ENCODE measurements around the gene MAMLD1.

The MAMLD1 gene

GRCh38 chrX:150454508-150455214, 91.5 kb downstream of the MAMLD1 start:
- H3K9me3 ChIP-seq (replicated peaks in 1 of 11): no peaks in the 10 kb centered on the region
- no peaks in the 10 kb centered on the region for H3K27me3 ChIP-seq
- peaks cover 0 to 18% (median 16%) of the 10 kb centered on the region in 10 experiments; a peak in 13 of 20 replicates for H3K4me1 ChIP-seq

GRCh38 chrX:150455215-150455608, 92.1 kb downstream of the MAMLD1 start:
- Histone ChIP-seq H4K20me1 (no peaks in the 10 kb centered on the region), H3K9me3 (replicated peaks in 1 of 11) (no peaks in the 10 kb centered on the region), H3K4me1 (peaks cover 0 to 15% (median 11%) of the 10 kb centered on the region in 10 experiments; a peak in 13 of 20 replicates), H3K4me3 (no peak overlapping the region), H3K36me3 (no peaks in the 10 kb centered on the region), H3K27ac (no peak overlapping the region), H3K4me2 (no peak overlapping the region), H3K9ac (no peak overlapping the region), H3K27me3 (no peaks in the 10 kb centered on the region)
- TF ChIP-seq Cebpa-rat (IDR thresholded peaks at IDR 0.05): no peak

More at GRCh38 chrX:150454508-150455214, 91.5 kb downstream of the MAMLD1 start:
- H3K4me3 ChIP-seq: no peak overlapping the region
- no peak overlapping the region for H3K27ac ChIP-seq
- no peak overlapping the region for H3K4me2 ChIP-seq
- no peak overlapping the region for H3K9ac ChIP-seq
- H3K36me3 ChIP-seq: no peaks in the 10 kb centered on the region
- no peaks in the 10 kb centered on the region for H4K20me1 ChIP-seq
- no peak for TF ChIP-seq Cebpa-rat (IDR thresholded peaks at IDR 0.05)

DNA sequence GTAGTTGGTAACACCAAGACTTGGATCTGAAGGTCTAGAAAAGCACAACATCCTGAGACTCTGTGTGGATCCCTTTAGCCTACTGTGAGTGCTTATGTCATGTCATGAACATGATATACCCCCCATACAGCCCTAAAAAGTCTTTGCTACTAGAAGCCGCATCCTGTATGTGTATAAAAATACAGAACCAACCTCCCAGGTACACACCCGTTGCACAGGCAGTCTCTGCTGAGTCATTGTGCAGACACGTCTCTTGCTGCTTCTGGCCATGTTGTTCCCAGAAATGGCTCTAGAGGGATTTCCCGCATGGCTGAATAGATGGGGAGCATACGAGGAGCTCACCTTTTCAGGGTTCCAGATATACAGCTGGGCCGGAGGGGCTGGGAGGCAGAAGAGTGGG, 93.3 kb downstream of the MAMLD1 start:
- Histone ChIP-seq H4K20me1 (no peaks in the 10 kb centered on the region), H3K4me1 (peaks cover 0 to 4% (median 0%) of the 10 kb centered on the region in 10 experiments; a peak in 2 of 20 replicates), H3K36me3 (no peaks in the 10 kb centered on the region), H3K9ac (no peak overlapping the region), H3K27ac (no peak overlapping the region), H3K27me3 (no peaks in the 10 kb centered on the region), H3K4me2 (no peak overlapping the region), H3K9me3 (replicated peaks in 1 of 11) (no peaks in the 10 kb centered on the region), H3K4me3 (no peak overlapping the region)
- TF ChIP-seq Cebpa-rat (IDR thresholded peaks at IDR 0.05): no peak

GRCh38 chrX:150456941-150457340, 93.8 kb downstream of the MAMLD1 start:
- no peak for TF ChIP-seq Cebpa-rat (IDR thresholded peaks at IDR 0.05)
- peaks cover 0 to 4% (median 0%) of the 10 kb centered on the region in 10 experiments; a peak in 1 of 20 replicates for H3K4me1 ChIP-seq
- no peak overlapping the region for H3K27ac ChIP-seq
- no peaks in the 10 kb centered on the region for H3K27me3 ChIP-seq
- H3K9ac ChIP-seq: no peak overlapping the region
- no peaks in the 10 kb centered on the region for H3K36me3 ChIP-seq
- H3K9me3 ChIP-seq (replicated peaks in 1 of 11): no peaks in the 10 kb centered on the region
- H3K4me2 ChIP-seq: no peak overlapping the region
- no peak overlapping the region for H3K4me3 ChIP-seq
- no peaks in the 10 kb centered on the region for H4K20me1 ChIP-seq

GRCh38 chrX:150459196-150459595, 96.1 kb downstream of the MAMLD1 start:
- no peak overlapping the region for H3K27ac ChIP-seq
- H3K36me3 ChIP-seq: no peaks in the 10 kb centered on the region
- H3K4me1 ChIP-seq: peaks cover 0 to 4% (median 0%) of the 10 kb centered on the region in 10 experiments; a peak in 1 of 20 replicates
- no peak overlapping the region for H3K4me2 ChIP-seq
- H3K4me3 ChIP-seq: no peak overlapping the region
- H3K9ac ChIP-seq: no peak overlapping the region
- H3K9me3 ChIP-seq (replicated peaks in 1 of 11): no peaks in the 10 kb centered on the region
- H3K27me3 ChIP-seq: no peaks in the 10 kb centered on the region
- TF ChIP-seq Cebpa-rat (IDR thresholded peaks at IDR 0.05): no peak
- no peaks in the 10 kb centered on the region; a peak in 1 of 22 replicates for H4K20me1 ChIP-seq

DNA sequence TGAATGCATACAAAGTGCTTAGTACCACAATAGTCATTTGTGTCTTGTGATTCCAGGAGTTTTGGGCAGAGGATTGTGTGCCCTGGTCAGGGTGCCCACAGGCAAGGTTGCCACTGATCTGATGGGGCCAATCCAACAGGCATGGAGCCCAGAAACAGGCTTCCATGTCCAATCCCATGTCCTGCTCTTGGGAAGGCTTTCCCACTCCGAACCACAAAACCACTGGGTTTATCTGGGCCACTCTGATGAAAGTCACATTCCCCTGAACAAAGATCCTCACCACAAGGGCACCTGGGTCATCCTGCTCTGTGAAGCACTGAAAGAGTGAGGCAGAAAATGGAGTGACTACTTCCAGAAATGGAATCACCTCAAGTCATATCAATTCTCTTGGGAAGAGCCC, 96.9 kb downstream of the MAMLD1 start:
- Histone ChIP-seq H4K20me1 (no peaks in the 10 kb centered on the region; a peak in 1 of 22 replicates), H3K4me3 (no peak overlapping the region), H3K27me3 (no peaks in the 10 kb centered on the region), H3K9me3 (replicated peaks in 1 of 11) (no peaks in the 10 kb centered on the region), H3K36me3 (no peaks in the 10 kb centered on the region), H3K4me2 (no peak overlapping the region), H3K9ac (no peak overlapping the region), H3K27ac (no peak overlapping the region), H3K4me1 (peaks cover 0 to 4% (median 0%) of the 10 kb centered on the region in 10 experiments; a peak in 1 of 20 replicates)
- TF ChIP-seq Cebpa-rat (IDR thresholded peaks at IDR 0.05): no peak

DNA sequence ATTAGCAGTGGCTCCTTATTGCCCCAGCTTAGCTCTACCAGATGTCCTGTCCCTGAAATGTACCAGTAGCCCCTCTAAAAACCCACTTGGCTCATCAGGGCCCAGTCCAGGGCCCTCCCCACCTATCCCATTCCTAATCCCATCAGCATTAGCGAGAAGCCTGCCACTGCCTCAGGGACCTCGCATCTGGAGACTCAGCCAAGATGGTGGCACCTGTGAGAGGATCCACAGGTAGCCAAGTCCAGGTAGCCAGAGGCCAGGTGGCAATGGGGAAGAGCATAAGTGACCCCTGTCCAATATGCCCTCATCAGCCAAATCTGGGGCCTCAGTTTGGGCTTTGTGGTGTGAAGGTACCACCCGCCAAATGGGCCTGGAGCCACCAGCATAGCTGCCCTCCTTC, 97.7 kb downstream of the MAMLD1 start:
- H3K4me3 ChIP-seq: no peak overlapping the region
- H3K4me1 ChIP-seq: peaks cover 0 to 4% (median 0%) of the 10 kb centered on the region in 10 experiments; a peak in 1 of 20 replicates
- TF ChIP-seq Cebpa-rat (IDR thresholded peaks at IDR 0.05): no peak
- H3K27ac ChIP-seq: no peak overlapping the region
- no peak overlapping the region for H3K9ac ChIP-seq
- H3K27me3 ChIP-seq: no peaks in the 10 kb centered on the region
- no peaks in the 10 kb centered on the region for H3K36me3 ChIP-seq
- no peak overlapping the region for H3K4me2 ChIP-seq
- H4K20me1 ChIP-seq: no peaks in the 10 kb centered on the region; a peak in 1 of 22 replicates
- no peaks in the 10 kb centered on the region for H3K9me3 ChIP-seq (replicated peaks in 1 of 11)

- H3K9ac ChIP-seq: no peak overlapping the region
- no peaks in the 10 kb centered on the region for H3K4me1 ChIP-seq
- H3K9me3 ChIP-seq (replicated peaks in 1 of 11): no peaks in the 10 kb centered on the region
- no peak overlapping the region for H3K4me2 ChIP-seq
- H4K20me1 ChIP-seq: no peaks in the 10 kb centered on the region; a peak in 1 of 22 replicates
- no peak overlapping the region for H3K4me3 ChIP-seq
- no peak overlapping the region for H3K27ac ChIP-seq
- no peak for TF ChIP-seq Cebpa-rat (IDR thresholded peaks at IDR 0.05)
- H3K36me3 ChIP-seq: no peaks in the 10 kb centered on the region
- H3K27me3 ChIP-seq: no peaks in the 10 kb centered on the region
These were observed 100.4 kb downstream of the MAMLD1 start for GRCh38 chrX:150463566-150463965.

DNA sequence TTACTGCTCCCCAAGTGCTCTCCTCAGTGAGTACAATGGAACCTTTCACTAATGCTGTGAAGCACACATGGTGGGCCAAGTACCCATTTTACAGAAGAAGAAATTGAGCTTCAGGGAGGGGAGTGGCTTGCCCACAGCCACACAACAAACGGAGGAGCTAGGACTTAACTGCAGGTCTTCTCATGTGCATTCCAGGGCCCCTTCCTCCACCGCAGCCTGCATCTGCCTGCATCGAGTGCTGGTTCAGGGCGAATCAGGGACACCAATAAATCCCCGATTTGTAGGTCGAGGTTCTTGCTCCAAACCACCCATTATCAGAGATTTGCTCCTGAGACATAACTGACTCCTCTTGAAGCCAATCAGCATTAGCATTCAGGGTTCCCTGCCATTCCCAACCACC, 100.9 kb downstream of the MAMLD1 start:
- Histone ChIP-seq H4K20me1 (no peaks in the 10 kb centered on the region; a peak in 1 of 22 replicates), H3K9ac (no peak overlapping the region), H3K36me3 (no peaks in the 10 kb centered on the region), H3K27me3 (no peaks in the 10 kb centered on the region), H3K9me3 (replicated peaks in 1 of 11) (no peaks in the 10 kb centered on the region), H3K4me3 (no peak overlapping the region), H3K4me2 (no peak overlapping the region), H3K4me1 (no peaks in the 10 kb centered on the region), H3K27ac (no peak overlapping the region)
- TF ChIP-seq Cebpa-rat (IDR thresholded peaks at IDR 0.05): no peak

- Histone ChIP-seq H3K36me3 (no peaks in the 10 kb centered on the region), H3K4me3 (no peak overlapping the region), H3K4me2 (no peak overlapping the region), H3K27me3 (no peaks in the 10 kb centered on the region), H3K4me1 (no peaks in the 10 kb centered on the region), H4K20me1 (no peaks in the 10 kb centered on the region; a peak in 1 of 22 replicates), H3K9me3 (replicated peaks in 1 of 11) (no peaks in the 10 kb centered on the region), H3K9ac (no peak overlapping the region), H3K27ac (no peak overlapping the region)
- no peak for TF ChIP-seq Cebpa-rat (IDR thresholded peaks at IDR 0.05)
These were observed 102.2 kb downstream of the MAMLD1 start for GRCh38 chrX:150465326-150465725.

Measured in BLaER1 treated with 17β-estradiol and CSF1 and Interleukin-3, amounts not matched to agents 10 nM and 100 nM (cell line).